Ramos (cell line): ENCODE data around the gene SLC6A18.
"Not testable (repeated sequence)": the region's sequence is repeated elsewhere in the genome, so short reads cannot be mapped to it uniquely, and the experiment has no call there.

Experiments
- in situ Hi-C: fragments of 300-500 bp; cut with MboI; formaldehyde crosslinking; loops from one replicate; pipeline ENCODE4 v1.14.3; 2022; ENCODE audit warnings: low sequenced_read_pairs; ENCODE audit not compliant: unreplicated experiment

The SLC6A18 gene

GRCh38 chr5:1249366-1250280 is 24.4 kb downstream of the SLC6A18 start:
- in situ Hi-C loops = no loop called here

GRCh38 chr5:1251678-1252580 is 26.7 kb downstream of the SLC6A18 start:
- in situ Hi-C loops = no loop called here

GRCh38 chr5:1252681-1253080 is 27.5 kb downstream of the SLC6A18 start:
- in situ Hi-C loops = no loop called here

GRCh38 chr5:1253456-1254105 is 28.4 kb downstream of the SLC6A18 start:
- in situ Hi-C loops = no loop called here

- in situ Hi-C loops = no loop called here
These were observed 29.0 kb downstream of the SLC6A18 start for GRCh38 chr5:1254196-1254595.

- in situ Hi-C loops = no loop called here
These were observed 29.9 kb downstream of the SLC6A18 start for GRCh38 chr5:1255081-1255561.

- in situ Hi-C loops = no loop called here
These were observed 31.6 kb downstream of the SLC6A18 start for GRCh38 chr5:1256776-1257175.

GRCh38 chr5:1257363-1257762 is 32.2 kb downstream of the SLC6A18 start:
- in situ Hi-C loops = no loop called here

GRCh38 chr5:1257841-1258240 is 32.7 kb downstream of the SLC6A18 start:
- in situ Hi-C loops = no loop called here

- in situ Hi-C loops = no loop called here
These were observed 34.8 kb downstream of the SLC6A18 start for GRCh38 chr5:1259806-1260480.

GRCh38 chr5:1261643-1262042 is 36.5 kb downstream of the SLC6A18 start:
- in situ Hi-C loops = no loop called here

- in situ Hi-C loops = no loop called here
These were observed 37.2 kb downstream of the SLC6A18 start for GRCh38 chr5:1262381-1262780.

- in situ Hi-C loops = no loop called here
These were observed 39.0 kb downstream of the SLC6A18 start for GRCh38 chr5:1264211-1264610.

GRCh38 chr5:1265026-1265425 is 39.8 kb downstream of the SLC6A18 start:
- in situ Hi-C loops = no loop called here

GRCh38 chr5:1265461-1266455 is 40.6 kb downstream of the SLC6A18 start:
- in situ Hi-C loops = no loop called here

- in situ Hi-C loops = no loop called here
These were observed 41.6 kb downstream of the SLC6A18 start for GRCh38 chr5:1266791-1267190.

- in situ Hi-C loops = not testable (repeated sequence)
These were observed 42.3 kb downstream of the SLC6A18 start for GRCh38 chr5:1267464-1267863.

GRCh38 chr5:1268056-1268455 is 42.9 kb downstream of the SLC6A18 start:
- in situ Hi-C loops = no loop called here

- in situ Hi-C loops = no loop called here
These were observed 43.5 kb downstream of the SLC6A18 start for GRCh38 chr5:1268666-1269065.
